HG03354 (cell line): Measurements from ENCODE around the gene ERGIC2.
A peak's percentile ranks its signal among the peaks of the same experiment; 100 is the strongest.
"Not testable (repeated sequence)": the region's sequence is repeated elsewhere in the genome, so short reads cannot be mapped to it uniquely, and the experiment has no call there.

Experiments
- ATAC-seq: cut with Tn5 transposase; IDR thresholded peaks from one replicate; pipeline ENCODE4 v1.9.1; 2021; ENCODE audit warnings: mild to moderate bottlenecking; ENCODE audit not compliant: unreplicated experiment, poor library complexity, severe bottlenecking

The ERGIC2 gene, protein sequence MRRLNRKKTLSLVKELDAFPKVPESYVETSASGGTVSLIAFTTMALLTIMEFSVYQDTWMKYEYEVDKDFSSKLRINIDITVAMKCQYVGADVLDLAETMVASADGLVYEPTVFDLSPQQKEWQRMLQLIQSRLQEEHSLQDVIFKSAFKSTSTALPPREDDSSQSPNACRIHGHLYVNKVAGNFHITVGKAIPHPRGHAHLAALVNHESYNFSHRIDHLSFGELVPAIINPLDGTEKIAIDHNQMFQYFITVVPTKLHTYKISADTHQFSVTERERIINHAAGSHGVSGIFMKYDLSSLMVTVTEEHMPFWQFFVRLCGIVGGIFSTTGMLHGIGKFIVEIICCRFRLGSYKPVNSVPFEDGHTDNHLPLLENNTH

DNA sequence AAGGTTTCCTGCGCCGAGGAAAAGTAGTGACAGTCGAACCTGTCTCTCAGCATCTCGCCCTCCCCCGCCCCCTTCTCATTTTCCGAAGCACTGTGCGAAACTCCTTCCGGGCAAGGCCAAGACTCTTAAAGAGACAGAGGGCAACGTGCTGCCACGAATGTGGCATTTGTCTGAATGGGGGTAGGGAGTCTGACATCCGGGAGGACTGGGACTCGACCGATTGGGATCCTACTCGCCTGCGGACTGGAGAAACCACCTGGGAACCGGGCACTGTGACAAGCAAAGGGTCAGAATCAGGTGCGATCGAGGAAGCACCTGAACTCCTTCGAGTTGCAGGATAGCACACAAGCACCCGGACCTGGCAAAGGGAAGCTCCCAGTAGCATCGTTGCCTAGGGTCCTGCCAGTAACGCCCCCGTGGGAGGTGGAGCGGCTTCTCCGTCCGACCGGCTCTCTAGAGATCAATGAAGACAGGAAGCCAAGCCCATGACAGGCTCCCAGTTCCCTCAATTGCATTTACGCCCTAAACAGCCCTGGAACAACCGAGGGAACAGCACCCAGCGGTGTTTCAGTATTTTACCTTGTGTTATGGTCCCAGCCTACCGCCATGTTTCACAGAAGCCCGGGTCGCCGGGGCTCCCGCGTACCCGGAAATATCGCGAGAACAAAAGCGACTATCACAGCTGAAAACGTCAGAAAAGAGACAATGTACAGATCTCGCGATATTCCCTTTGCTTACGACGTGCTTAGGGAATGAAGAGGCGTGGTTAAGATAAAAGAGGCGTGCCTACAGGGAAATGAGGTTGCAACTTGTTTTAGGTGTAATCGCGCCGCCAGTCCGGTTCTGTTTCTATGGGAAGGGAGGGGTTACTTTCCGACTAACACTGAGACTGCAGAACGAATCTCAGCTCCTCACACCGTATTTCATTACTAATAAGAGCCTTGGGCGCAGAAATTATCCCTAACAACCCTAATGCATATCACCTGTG lies at the start of gene ERGIC2:
ERGIC2 (minus strand) TSS at position 637 of the 988 bp plus-strand sequence. CDS start 9,539 bp downstream, outside the sequence.
- ATAC-seq: peak; percentile 97

DNA sequence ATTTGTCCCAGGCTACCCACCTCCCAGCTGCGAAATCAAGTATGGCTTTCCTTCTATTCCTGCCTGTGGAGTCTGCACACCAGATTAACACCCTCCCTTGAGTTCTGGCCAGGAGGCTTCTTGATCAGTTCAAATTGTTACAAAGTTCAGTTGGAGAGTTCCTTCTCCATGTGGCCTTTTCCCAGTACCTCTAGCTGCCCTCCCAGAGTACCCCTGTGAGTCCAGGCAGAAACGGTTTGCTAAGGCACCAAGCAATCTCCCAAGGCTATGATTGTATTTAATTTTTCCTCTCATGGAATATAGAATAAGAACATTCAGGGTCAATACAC lies 49.7 kb upstream of the ERGIC2 start:
- ATAC-seq: no peak

DNA sequence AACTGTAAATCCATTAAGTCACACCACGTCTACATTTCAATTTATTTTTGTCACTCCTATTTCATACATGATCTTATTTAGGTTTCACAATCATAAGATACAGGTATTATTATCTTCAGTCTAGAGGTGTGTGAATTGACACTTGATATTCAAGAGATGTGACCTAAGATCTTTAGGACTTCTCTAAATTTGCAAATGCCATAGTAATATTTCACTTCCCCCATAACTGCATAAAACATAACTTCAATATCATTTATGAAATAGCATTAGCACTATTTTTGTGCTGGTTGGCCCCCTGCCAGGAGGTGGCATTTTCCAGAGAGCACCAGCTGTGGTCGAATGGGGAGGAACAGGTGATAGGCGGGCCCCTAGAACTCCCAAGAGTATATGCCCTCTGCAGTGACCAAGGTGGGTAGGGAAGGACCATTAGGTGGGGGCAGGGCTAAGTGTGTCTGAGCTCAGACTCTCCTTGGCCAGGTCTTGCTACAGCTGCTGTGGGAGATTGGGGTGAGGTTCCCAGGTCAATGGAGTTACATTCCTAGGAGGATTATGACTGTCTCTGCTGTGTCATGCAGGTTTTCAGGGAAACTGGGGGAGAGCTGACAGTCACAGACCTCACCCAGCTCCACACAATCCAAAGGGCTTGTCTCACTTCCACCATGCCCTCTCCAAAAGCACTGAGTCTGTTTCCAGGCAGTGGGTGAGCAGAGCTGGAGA lies 49.2 kb upstream of the ERGIC2 start:
- ATAC-seq: no peak

DNA sequence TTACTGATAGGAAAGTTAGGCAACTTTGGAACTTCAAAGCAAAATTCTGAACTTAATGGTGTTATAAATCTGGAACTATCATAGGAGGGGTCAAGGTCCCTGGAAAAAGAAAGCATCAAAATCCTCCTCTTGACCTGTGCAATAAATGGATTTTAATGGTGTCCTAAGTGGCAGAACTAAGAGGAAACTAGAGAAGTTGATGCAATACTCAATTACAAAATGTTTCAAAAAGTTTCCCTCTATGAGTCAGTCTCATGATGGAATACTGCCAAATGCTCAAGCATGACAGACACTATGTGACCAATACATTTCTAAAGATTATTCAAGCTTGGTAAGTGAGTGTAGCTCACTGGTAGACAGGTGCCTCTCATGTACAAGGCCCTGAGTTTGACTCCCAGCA lies 47.7 kb upstream of the ERGIC2 start:
- peak; percentile 40 for ATAC-seq

DNA sequence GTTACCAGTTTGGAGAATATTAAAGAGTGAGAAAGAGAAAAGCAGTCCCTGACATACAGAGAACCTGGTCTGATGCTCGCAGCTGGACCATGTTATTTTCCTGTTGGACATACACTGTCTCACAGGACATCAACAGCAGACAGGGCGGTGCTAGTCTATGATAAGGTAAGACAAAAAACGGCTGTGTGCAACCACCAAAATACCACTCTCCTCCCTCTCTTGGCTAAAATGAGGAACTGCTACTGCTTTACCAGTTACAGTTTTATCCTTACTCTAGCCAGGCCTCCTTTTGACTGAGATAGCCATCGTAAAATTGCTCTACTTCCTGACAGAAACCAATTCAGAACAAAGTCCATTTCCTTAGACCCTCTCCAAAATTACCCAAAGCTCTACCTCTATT lies 47.0 kb upstream of the ERGIC2 start:
- peak; percentile 99 for ATAC-seq

DNA sequence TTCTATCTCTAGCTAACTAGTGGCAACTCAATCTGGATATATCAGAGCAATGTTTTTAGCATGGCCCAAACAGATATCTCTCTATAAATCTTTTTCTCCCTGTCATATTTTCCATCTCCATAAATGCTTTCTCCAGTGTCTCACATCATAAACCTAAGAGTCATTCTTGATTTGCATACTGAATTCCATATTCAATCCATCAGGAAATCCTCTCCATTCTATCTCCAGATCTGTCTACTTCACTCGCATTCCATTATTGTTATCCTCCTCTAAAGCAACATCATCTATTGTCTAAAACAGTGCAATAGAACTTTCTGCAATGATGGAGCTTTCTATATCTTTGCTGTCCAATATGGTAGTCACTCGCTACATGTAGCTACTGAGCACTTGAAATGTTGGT lies 45.5 kb upstream of the ERGIC2 start:
- no peak for ATAC-seq

DNA sequence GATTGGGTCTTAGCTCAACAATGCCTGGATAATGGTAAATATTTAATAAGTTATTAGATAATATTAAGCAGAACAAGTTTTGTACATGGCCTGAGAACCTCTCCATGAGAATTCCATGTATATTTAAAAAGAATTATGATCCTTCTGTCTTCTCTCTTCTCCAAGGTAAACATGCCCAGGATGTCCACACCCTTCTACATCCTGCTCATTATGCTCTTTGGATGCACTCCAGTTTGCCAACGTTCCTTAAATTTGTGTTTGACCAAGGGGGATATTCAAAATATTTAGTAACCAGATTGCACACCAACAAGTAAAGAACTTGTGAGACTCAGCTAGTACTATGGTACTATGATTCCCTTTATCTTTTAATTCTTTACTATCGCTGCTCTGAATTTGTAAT lies 44.8 kb upstream of the ERGIC2 start:
- no peak for ATAC-seq

DNA sequence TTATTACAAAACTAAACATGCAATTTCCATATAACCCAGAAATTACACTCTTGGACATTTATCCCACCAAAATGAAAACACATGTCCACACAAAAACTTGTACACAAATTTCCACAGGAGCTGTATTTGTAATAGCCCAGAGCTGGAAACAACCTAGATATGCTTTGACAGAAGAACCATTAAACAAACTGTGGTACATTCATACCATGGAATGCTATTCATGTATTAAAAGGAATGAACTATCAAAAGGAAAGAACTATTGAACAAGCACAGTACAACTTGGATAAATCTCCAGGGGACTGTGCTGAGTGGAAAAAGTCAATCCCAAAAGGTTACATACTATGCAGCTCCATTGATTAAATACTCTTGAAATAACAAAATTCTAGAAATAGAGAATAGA lies 35.8 kb upstream of the ERGIC2 start:
- no peak for ATAC-seq

DNA sequence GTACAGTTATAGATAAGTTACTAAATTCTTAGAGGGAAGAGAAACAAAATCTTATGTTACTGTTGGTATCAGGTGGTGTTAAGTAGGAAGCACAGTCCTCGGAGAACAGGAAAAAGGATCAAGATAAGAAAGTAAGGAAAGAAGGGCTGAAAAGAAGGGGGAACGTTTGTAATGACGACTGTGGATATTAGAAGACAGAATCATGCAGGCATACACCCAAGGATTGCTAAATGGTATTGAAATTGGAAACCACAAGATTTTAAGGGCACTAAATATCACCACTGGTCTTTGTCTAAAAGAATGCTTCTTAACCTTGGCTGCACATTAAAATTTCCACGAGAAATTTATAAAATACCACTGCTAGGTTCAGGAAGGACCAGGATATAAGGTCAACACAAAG lies 34.1 kb upstream of the ERGIC2 start:
- ATAC-seq: no peak

DNA sequence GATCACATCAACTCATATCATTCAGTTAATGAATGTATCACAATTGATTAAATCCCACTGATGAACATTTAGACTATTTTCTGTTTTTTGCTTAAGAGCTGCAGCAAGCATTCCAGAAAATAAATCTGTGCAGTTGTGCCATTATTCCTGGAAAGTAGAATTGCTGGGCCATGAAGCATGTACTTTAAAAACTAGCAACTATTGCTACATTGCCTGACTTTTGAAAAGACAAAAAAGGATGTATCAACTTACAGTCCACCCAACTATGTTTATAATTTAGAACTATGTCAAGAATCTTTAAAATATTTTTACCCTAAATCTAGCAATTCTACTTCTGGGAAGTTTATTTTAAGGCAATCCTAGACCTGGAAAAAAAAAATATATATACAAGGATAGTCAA lies 33.4 kb upstream of the ERGIC2 start:
- no peak for ATAC-seq

DNA sequence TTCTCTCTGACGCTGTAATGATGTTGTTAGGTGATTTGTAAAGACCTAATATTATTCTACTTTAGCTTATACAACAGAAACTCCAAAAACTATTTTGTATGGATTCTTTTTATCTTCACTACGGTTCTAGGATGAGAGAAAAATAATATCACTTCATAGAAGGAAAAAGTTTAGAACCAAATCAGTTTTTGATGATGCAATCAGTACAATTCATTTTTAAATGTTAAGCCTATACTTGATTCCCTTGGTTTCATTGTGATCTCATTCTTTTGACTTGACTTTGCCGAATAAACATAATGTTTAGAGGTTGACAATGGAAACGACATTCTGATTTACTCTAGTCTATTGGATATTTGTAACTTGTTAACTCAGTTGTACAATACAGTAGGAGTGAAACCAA lies 24.6 kb upstream of the ERGIC2 start:
- no peak for ATAC-seq

DNA sequence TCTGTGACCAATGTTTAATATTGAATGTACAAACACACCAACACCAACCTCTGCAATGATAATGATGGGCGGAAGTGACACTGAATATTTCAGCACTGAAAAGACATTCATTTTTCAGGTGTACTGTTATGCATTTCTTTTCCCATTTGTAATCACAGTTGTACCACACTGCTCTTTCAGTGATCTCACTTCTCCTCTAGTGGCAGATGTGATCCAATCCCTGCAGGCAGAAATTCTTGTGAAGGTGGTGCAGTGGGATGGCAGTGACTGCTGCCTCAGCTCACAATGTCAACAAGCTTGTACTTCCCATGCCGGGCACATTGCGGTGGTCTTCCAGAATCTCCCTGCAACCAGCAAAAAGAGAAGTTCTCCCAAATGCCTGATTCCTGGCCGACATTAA lies 23.0 kb upstream of the ERGIC2 start:
- ATAC-seq: no peak

DNA sequence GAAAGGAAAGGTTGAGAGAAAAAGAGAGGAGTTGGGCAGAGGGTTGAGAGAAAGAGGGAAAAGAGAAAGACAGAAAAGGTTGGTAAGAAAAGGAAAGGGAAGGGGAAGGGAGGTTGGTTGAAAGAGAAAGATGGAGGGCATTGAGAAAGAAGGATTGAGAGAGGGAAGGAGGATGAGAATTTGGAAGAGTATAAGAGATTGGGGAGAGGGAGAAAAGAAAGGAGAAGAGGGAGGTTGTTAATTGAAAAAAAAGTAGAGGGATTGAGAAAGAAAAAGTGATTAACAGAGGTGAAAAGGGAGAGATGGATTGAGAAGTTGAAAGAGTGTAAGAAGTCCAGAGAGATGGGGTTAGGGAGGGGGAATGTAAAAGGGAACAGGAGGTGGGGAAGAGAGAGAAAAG lies 21.5 kb upstream of the ERGIC2 start:
- no peak for ATAC-seq

DNA sequence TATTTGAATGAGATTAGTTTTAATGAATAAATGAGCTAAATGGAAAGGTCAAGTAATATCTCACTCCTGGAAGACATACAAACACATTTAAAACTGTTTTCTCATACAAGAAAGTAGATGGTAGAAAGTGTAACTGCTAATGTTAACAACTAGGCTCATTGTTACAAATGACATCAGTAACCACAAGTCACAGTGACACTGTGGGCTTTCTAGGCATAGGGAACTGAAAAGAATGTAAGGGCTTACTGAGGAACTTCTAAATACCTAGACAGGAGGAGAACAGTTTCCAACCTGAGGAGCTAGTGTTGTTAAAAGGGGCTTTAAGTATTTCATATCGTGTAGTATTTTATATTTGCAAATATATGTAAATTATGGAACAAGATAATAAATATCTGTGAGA lies 17.5 kb upstream of the ERGIC2 start:
- ATAC-seq: no peak

DNA sequence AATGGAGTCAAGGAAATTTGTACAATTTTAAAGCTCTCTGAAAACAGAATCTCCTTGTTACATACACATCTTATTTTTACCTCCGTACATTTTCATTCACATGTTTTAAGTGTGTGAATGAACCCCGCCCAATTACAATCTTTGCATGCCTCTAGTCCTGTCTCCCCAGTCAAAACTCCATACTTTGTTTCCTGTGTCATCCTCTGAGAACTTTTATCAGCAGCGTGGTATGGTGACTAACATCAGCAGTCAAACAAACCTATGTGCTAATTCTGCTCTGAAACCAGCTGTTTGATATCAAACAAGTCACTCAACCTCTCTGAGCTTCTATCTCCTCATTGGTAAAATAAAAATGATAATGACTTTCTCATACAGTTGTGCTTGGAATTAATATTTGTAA lies 15.8 kb upstream of the ERGIC2 start:
- no peak for ATAC-seq

DNA sequence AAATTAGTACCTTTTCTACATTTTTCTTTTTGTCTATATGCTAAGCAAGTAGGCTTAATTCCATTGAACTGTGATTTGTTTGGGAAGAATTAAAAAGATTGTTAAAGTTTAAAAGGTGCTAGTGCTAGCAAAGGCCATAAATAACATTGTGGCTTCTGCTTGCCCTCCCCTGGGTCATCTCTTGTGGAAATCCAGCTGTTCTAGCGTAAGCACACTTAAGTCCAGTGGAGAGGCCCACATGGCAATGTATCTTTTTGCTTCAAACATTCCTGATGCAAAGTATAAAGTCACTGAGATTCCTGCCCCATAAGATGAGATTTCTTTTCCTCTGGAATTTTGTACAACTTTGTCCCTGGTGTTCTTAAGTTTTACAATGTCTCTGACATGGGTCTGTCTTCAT lies 14.4 kb upstream of the ERGIC2 start:
- ATAC-seq: no peak

DNA sequence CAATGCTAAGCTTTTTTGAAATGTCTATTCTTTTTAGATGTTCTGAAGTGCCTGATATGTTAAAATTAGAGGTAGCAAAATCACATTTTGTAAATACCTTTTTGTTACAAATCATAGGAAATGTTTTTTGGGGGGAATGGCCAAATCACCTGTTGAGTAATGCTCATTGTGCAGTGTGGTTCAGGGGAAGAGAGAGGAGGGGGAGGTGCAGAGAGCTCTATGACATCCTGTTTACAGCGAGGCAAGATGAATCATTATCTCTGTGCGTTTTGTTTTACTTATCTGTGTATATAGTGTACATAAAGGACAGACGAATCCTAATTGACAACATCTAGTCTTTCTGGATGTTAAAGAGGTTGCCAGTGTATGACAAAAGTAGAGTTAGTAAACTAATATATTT lies 9.4 kb upstream of the ERGIC2 start:
- ATAC-seq: not testable (repeated sequence)

DNA sequence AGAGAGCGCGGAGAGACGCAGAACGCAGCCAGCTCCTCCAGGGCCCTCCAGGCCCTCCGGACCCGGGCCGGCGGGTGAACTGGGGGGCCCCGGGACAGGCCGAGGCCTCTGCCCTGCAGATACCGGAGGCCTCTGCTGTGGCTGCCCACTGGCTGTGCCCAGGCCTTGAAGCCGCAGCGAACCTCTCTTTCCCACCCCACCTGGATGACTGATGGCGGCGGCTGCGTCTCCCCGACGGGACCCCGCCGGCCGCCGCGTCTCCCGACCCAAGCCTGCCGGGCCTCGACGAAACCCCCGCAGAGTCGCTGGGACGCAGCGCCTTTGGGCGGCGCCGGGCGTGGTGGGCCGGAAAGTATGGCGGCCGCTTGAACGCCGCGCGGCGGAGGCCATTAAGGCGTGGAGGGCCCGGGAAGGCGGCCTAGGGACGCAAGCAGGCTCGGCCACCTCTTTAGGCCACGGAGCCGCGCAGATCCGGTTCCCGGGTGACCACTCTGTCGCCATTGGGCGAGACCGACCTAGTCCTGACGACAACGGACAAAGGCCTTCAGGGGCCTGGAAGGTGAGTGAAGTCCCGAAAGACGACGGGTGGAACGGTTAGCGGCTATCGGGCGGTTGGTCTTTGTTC lies 8.4 kb upstream of the ERGIC2 start:
- ATAC-seq: no peak

DNA sequence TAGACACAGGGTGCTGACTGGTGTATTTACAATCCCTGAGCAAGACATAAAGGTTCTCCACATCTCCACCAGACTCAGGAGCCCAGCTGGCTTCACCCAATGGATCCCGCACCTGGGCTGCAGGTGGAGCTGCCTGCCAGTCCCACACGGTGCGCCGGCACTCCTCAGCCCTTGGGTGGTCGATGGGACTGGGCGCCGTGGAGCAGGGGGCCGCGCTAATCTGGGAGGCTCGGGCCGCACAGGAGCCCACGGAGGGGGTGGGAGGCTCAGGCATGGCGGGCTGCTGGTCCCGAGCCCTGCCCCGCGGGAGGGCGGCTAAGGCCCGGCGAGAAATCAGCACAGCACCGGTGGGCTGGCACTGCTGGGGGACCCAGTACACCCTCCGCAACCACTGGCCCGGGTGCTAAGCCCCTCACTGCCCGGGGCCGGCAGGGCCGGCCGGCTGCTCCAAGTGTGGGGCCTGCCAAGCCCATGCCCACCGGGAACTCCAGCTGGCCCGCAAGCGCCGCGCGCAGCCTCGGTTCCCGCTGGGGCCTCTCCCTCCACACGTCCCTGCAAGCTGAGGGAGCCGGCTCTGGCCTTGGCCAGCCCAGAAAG lies 5.2 kb upstream of the ERGIC2 start:
- ATAC-seq: not testable (repeated sequence)

DNA sequence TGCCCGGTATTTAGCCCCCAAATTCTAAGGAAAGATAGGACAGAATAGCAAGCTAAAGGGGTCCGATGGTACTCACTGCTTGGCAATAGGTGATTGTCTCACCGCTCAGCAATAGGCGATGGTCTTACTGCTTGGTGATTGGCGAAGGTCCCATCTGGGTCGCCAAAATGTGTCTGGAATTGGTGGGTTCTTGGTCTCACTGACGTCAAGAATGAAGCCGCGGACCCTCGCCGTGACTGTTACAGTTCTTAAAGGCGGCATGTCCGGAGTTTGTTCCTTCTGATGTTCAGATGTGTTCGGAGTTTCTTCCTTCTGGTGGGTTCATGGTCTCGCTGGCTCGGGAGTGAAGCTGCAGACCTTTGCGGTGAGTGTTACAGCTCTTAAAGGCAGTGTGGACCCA lies 4.2 kb upstream of the ERGIC2 start:
- not testable (repeated sequence) for ATAC-seq
